HEK293 (cell line): Measurements from ENCODE around the gene TEAD1.

Experiments used
- CTCF ChIA-PET: fragments of 350-600 bp; formaldehyde crosslinking; extraction: SDS; loops from one replicate; lab custom pipeline; 2021; ENCODE audit warnings: antibody characterized with exemption; lab: Yijun Ruan, JAX
- POLR2A ChIA-PET: fragments of 300-600 bp; formaldehyde crosslinking; extraction: SDS; loops from one replicate; lab custom pipeline; 2020; ENCODE audit warnings: antibody characterized with exemption, inconsistent platforms; lab: Yijun Ruan, JAX
- H3K27ac ChIP-seq: fragments of 200-500 bp; sonication (Bioruptor generic); 2 replicates; pipeline ENCODE4 v1.5.1; 2014; ENCODE audit warnings: low read depth, low read length, control low read depth, inconsistent platforms; ENCODE audit errors: extremely low read depth
- H3K36me3 ChIP-seq, 2 experiments: fragments of 200-500 bp in 1 of 2; sonication (Bioruptor generic) in 1 of 2; 1 replicate in 1 of 2; 2 replicates in 1 of 2; pipeline ENCODE4 v1.5.1; 2014 to 2017; ENCODE audit warnings: inconsistent platforms in 2 of 2, low read length in 2 of 2; ENCODE audit not compliant: control insufficient read depth in 2 of 2, insufficient read depth in 1 of 2
- H3K4me1 ChIP-seq: fragments of 200-500 bp; sonication (Bioruptor generic); 2 replicates; pipeline ENCODE4 v1.5.1; 2014; ENCODE audit warnings: mild to moderate bottlenecking, low read length, inconsistent platforms; ENCODE audit not compliant: control insufficient read depth, insufficient read depth
- H3K4me3 ChIP-seq: 2 replicates; pipeline ENCODE4 v1.5.1; 2011; ENCODE audit warnings: low read depth, mild to moderate bottlenecking, control low read depth, low read length, moderate library complexity
- H3K9me3 ChIP-seq: fragments of 200-500 bp; sonication (Bioruptor generic); 2 replicates; pipeline ENCODE4 v1.5.1; 2014; ENCODE audit warnings: low read depth, low read length, inconsistent platforms; ENCODE audit not compliant: control insufficient read depth, insufficient read depth
- HOXC10 ChIP-seq: sonication (generic); formaldehyde crosslinking; IDR thresholded peaks from 2 replicates; pipeline ENCODE4 v1.8.1; 2023; ENCODE audit warnings: mild to moderate bottlenecking, missing genetic modification reagents
- KLF7 ChIP-seq: fragments of 450-650 bp; formaldehyde crosslinking; IDR thresholded peaks from 2 replicates; pipeline ENCODE4 v1.5.1; 2016; ENCODE audit warnings: missing biosample characterization, missing genetic modification characterization, borderline replicate concordance
- YY2 ChIP-seq: fragments of 450-650 bp; formaldehyde crosslinking; IDR thresholded peaks from 2 replicates; pipeline ENCODE4 v1.5.1; 2016; ENCODE audit warnings: missing biosample characterization, missing genetic modification characterization
- ZBTB10 ChIP-seq: fragments of 450-650 bp; formaldehyde crosslinking; IDR thresholded peaks from 2 replicates; pipeline ENCODE4 v1.5.1; 2016; ENCODE audit warnings: missing biosample characterization, missing genetic modification characterization
- ZBTB20 ChIP-seq: fragments of 450-650 bp; formaldehyde crosslinking; IDR thresholded peaks from 2 replicates; pipeline ENCODE4 v1.5.1; 2016; ENCODE audit warnings: missing biosample characterization, missing genetic modification characterization
- ZBTB48 ChIP-seq: fragments of 450-650 bp; formaldehyde crosslinking; IDR thresholded peaks from 2 replicates; pipeline ENCODE4 v1.5.1; 2016; ENCODE audit warnings: missing biosample characterization, missing genetic modification characterization
- ZFP37 ChIP-seq: fragments of 450-650 bp; formaldehyde crosslinking; IDR thresholded peaks from 2 replicates; pipeline ENCODE4 v1.5.1; 2016; ENCODE audit warnings: missing biosample characterization, missing genetic modification characterization
- ZIC2 ChIP-seq: fragments of 450-650 bp; formaldehyde crosslinking; IDR thresholded peaks from 2 replicates; pipeline ENCODE4 v1.5.1; 2016; ENCODE audit warnings: missing biosample characterization, missing genetic modification characterization
- ZNF114 ChIP-seq: fragments of 450-650 bp; formaldehyde crosslinking; IDR thresholded peaks from 2 replicates; pipeline ENCODE4 v1.5.0; 2017; ENCODE audit warnings: missing biosample characterization, missing genetic modification characterization
- ZNF132 ChIP-seq: fragments of 450-650 bp; formaldehyde crosslinking; IDR thresholded peaks from 2 replicates; pipeline ENCODE4 v1.5.1; 2017; ENCODE audit warnings: missing biosample characterization, missing genetic modification characterization, borderline replicate concordance
- ZNF169 ChIP-seq: fragments of 450-650 bp; formaldehyde crosslinking; IDR thresholded peaks from 2 replicates; pipeline ENCODE4 v1.5.1; 2016; ENCODE audit warnings: missing biosample characterization, missing genetic modification characterization
- ZNF18 ChIP-seq: fragments of 450-650 bp; formaldehyde crosslinking; IDR thresholded peaks from 2 replicates; pipeline ENCODE4 v1.5.1; 2016; ENCODE audit warnings: missing biosample characterization, missing genetic modification characterization
- ZNF324 ChIP-seq: fragments of 450-650 bp; formaldehyde crosslinking; IDR thresholded peaks from 2 replicates; pipeline ENCODE4 v1.5.1; 2016; ENCODE audit warnings: missing biosample characterization, missing genetic modification characterization
- ZNF501 ChIP-seq: fragments of 450-650 bp; formaldehyde crosslinking; IDR thresholded peaks from 2 replicates; pipeline ENCODE4 v1.5.1; 2016; ENCODE audit warnings: missing biosample characterization, missing genetic modification characterization
- ZNF571 ChIP-seq: fragments of 450-650 bp; formaldehyde crosslinking; IDR thresholded peaks from 2 replicates; pipeline ENCODE4 v1.5.0; 2017; ENCODE audit warnings: missing biosample characterization, missing genetic modification characterization
- ZSCAN23 ChIP-seq: fragments of 450-650 bp; formaldehyde crosslinking; IDR thresholded peaks from 2 replicates; pipeline ENCODE4 v1.5.1; 2016; ENCODE audit warnings: missing biosample characterization, missing genetic modification characterization
- TF ChIP-seq, protein P1 (sequence below): fragments of 450-650 bp; formaldehyde crosslinking; IDR thresholded peaks from 2 replicates; pipeline ENCODE4 v1.5.1; 2017; ENCODE audit warnings: missing biosample characterization, missing genetic modification characterization
- TF ChIP-seq, protein P2 (sequence below): fragments of 450-650 bp; formaldehyde crosslinking; IDR thresholded peaks from 2 replicates; pipeline ENCODE4 v1.5.1; 2017; ENCODE audit warnings: missing biosample characterization, mild to moderate bottlenecking, missing genetic modification characterization, moderate library complexity
- TF ChIP-seq, protein P3 (sequence below): fragments of 450-650 bp; formaldehyde crosslinking; IDR thresholded peaks from 2 replicates; pipeline ENCODE4 v1.5.1; 2016; ENCODE audit warnings: missing biosample characterization, missing genetic modification characterization
- TF ChIP-seq, protein P4 (sequence below): fragments of 450-650 bp; IDR thresholded peaks from 2 replicates; pipeline ENCODE4 v1.5.1; 2018; ENCODE audit warnings: missing biosample characterization, missing genetic modification characterization

TEAD1 gene

GRCh38 chr11:12789596-12790215 is 115.5 kb downstream of the TEAD1 start:
- Histone ChIP-seq H3K4me3 (no peak overlapping the region), H3K4me1 (no peaks in the 10 kb centered on the region), H3K36me3 (no peaks in the 10 kb centered on the region), H3K9me3 (no peaks in the 10 kb centered on the region), H3K27ac (no peak overlapping the region)
- POLR2A ChIA-PET = no interaction called here
- TF ChIP-seq ZNF18 (tag by site-specific recombination) = no peak
- no peak for TF ChIP-seq ZNF501 (tag by site-specific recombination)
- TF ChIP-seq, protein P1, sequence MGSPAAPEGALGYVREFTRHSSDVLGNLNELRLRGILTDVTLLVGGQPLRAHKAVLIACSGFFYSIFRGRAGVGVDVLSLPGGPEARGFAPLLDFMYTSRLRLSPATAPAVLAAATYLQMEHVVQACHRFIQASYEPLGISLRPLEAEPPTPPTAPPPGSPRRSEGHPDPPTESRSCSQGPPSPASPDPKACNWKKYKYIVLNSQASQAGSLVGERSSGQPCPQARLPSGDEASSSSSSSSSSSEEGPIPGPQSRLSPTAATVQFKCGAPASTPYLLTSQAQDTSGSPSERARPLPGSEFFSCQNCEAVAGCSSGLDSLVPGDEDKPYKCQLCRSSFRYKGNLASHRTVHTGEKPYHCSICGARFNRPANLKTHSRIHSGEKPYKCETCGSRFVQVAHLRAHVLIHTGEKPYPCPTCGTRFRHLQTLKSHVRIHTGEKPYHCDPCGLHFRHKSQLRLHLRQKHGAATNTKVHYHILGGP (tag by site-specific recombination) = no peak
- TF ChIP-seq, protein P2, sequence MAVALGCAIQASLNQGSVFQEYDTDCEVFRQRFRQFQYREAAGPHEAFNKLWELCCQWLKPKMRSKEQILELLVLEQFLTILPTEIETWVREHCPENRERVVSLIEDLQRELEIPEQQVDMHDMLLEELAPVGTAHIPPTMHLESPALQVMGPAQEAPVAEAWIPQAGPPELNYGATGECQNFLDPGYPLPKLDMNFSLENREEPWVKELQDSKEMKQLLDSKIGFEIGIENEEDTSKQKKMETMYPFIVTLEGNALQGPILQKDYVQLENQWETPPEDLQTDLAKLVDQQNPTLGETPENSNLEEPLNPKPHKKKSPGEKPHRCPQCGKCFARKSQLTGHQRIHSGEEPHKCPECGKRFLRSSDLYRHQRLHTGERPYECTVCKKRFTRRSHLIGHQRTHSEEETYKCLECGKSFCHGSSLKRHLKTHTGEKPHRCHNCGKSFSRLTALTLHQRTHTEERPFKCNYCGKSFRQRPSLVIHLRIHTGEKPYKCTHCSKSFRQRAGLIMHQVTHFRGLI (tag by site-specific recombination) = peak; percentile 93
- peak; percentile 68 for TF ChIP-seq ZIC2 (tag by site-specific recombination)
- CTCF ChIA-PET = interaction anchor here (0.6 to 0.9 kb wide), 3 partner anchors 10 to 501 kb away, joined by 3 to 4 read pairs (median 4); no protein-coding TSS in a partner anchor

DNA sequence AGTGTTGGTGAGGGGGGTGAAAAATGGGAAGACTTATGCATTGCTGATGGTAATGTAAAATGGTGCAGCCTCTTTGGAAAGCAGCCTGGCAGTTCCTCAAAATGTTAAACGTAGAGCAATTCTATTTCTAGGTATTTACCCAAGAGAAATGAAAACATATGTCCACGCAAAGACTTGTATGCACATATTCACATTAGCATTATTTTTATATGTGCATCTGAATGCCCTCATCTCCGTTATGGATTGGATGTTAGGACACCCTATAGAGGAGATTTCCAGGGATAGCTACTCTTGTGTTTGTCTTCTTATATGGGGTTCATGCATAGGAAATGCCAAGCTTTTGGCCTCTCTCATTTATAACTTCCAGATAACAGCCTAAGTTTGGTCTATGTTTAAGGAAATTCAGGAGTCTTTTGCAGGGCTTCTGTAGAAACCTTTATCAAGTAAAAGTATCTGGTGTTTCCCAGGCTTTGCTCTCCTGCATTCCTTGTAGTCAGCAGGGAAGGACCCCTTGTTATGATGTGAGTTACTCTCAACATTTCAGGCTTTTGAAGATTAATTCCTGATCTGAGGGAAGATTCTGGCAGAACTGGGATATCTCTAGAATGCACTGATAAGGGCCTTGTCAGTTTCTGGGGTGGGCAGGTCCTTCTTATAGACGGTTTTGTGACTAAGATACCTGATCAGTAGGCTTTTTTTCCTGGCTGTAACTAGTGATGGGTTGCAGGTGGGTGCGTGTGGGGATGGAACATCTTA is 116.8 kb downstream of the TEAD1 start:
- ChIA-PET CTCF (no interaction called here), POLR2A (no interaction called here)
- Histone ChIP-seq H3K9me3 (no peaks in the 10 kb centered on the region), H3K4me1 (no peaks in the 10 kb centered on the region), H3K36me3 (peaks cover 0 to 6% of the 10 kb centered on the region in 2 experiments; a peak in 1 of 3 replicates), H3K27ac (no peak overlapping the region), H3K4me3 (no peak overlapping the region)
- no peak for TF ChIP-seq ZBTB10
- TF ChIP-seq, protein P3, sequence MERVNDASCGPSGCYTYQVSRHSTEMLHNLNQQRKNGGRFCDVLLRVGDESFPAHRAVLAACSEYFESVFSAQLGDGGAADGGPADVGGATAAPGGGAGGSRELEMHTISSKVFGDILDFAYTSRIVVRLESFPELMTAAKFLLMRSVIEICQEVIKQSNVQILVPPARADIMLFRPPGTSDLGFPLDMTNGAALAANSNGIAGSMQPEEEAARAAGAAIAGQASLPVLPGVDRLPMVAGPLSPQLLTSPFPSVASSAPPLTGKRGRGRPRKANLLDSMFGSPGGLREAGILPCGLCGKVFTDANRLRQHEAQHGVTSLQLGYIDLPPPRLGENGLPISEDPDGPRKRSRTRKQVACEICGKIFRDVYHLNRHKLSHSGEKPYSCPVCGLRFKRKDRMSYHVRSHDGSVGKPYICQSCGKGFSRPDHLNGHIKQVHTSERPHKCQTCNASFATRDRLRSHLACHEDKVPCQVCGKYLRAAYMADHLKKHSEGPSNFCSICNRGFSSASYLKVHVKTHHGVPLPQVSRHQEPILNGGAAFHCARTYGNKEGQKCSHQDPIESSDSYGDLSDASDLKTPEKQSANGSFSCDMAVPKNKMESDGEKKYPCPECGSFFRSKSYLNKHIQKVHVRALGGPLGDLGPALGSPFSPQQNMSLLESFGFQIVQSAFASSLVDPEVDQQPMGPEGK = no peak
- no peak for TF ChIP-seq ZFP37 (tag by site-specific recombination)
- no peak for TF ChIP-seq KLF7 (tag by site-specific recombination)
- TF ChIP-seq ZNF132 (tag by site-specific recombination) = no peak
- TF ChIP-seq ZBTB20 (tag by site-specific recombination) = no peak
- no peak for TF ChIP-seq ZNF114 (tag by site-specific recombination)
- TF ChIP-seq, protein P4, sequence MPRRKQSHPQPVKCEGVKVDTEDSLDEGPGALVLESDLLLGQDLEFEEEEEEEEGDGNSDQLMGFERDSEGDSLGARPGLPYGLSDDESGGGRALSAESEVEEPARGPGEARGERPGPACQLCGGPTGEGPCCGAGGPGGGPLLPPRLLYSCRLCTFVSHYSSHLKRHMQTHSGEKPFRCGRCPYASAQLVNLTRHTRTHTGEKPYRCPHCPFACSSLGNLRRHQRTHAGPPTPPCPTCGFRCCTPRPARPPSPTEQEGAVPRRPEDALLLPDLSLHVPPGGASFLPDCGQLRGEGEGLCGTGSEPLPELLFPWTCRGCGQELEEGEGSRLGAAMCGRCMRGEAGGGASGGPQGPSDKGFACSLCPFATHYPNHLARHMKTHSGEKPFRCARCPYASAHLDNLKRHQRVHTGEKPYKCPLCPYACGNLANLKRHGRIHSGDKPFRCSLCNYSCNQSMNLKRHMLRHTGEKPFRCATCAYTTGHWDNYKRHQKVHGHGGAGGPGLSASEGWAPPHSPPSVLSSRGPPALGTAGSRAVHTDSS = no peak
- no peak for TF ChIP-seq ZNF571 (tag by site-specific recombination)
- TF ChIP-seq ZBTB48 (tag by site-specific recombination) = no peak
- no peak for TF ChIP-seq ZSCAN23 (tag by site-specific recombination)
- TF ChIP-seq ZNF324 (tag by site-specific recombination) = no peak
- no peak for TF ChIP-seq ZNF169 (tag by site-specific recombination)
- no peak for TF ChIP-seq YY2 (tag by site-specific recombination)
- TF ChIP-seq HOXC10 (CRISPR knock-in tag) = no peak
